HepG2 (cell line): ENCODE data around the gene VPREB3.

Source experiments
- CEBPB ChIP-seq: IDR thresholded peaks from 2 replicates; pipeline ENCODE4 v1.6.1; 2011; ENCODE audit warnings: low read depth, low read length, improper control_type of control experiment, borderline replicate concordance
- CTCF ChIP-seq: sonication (generic); formaldehyde crosslinking; IDR thresholded peaks from 2 replicates; pipeline ENCODE4 v1.5.0; 2020; ENCODE audit warnings: mild to moderate bottlenecking, missing genetic modification reagents, moderate library complexity
- FOXJ3 ChIP-seq: sonication (generic); formaldehyde crosslinking; IDR thresholded peaks from 2 replicates; pipeline ENCODE4 v1.4.0; 2020; ENCODE audit warnings: missing genetic modification reagents, mild to moderate bottlenecking, borderline replicate concordance
- NFYB ChIP-seq: sonication (generic); formaldehyde crosslinking; IDR thresholded peaks from 2 replicates; pipeline ENCODE4 v1.4.0; 2020; ENCODE audit warnings: missing genetic modification reagents
- PHF20 ChIP-seq: sonication (generic); formaldehyde crosslinking; IDR thresholded peaks from 2 replicates; pipeline ENCODE4 v1.5.0; 2020; ENCODE audit warnings: mild to moderate bottlenecking, missing genetic modification reagents
- POLR2AphosphoS5 ChIP-seq: IDR thresholded peaks from 2 replicates; pipeline ENCODE4 v1.6.1; 2012; ENCODE audit warnings: low read depth, low read length
- RELA ChIP-seq: sonication (generic); formaldehyde crosslinking; IDR thresholded peaks from 2 replicates; pipeline ENCODE4 v1.4.0; 2020; ENCODE audit warnings: missing genetic modification reagents
- YY1 ChIP-seq: IDR thresholded peaks from 2 replicates; pipeline ENCODE4 v1.6.1; 2011; ENCODE audit warnings: low read length, low read depth, moderate library complexity, mild to moderate bottlenecking; ENCODE audit not compliant: insufficient read depth, insufficient replicate concordance
- ZBTB1 ChIP-seq: sonication (generic); formaldehyde crosslinking; IDR thresholded peaks from 2 replicates; pipeline ENCODE4 v1.4.0; 2020; ENCODE audit warnings: missing genetic modification reagents, borderline replicate concordance
- ZFP36 ChIP-seq: fragments of 150-350 bp; IDR thresholded peaks from 2 replicates; pipeline ENCODE4 v1.6.1; 2018; ENCODE audit warnings: borderline replicate concordance, low read length, low read depth; ENCODE audit not compliant: partially characterized antibody
- ZNF10 ChIP-seq: sonication (generic); formaldehyde crosslinking; IDR thresholded peaks from 2 replicates; pipeline ENCODE4 v1.4.0; 2020; ENCODE audit warnings: mild to moderate bottlenecking, low read depth, missing genetic modification reagents, borderline replicate concordance
- ZNF674 ChIP-seq: sonication (generic); formaldehyde crosslinking; IDR thresholded peaks from 2 replicates; pipeline ENCODE4 v1.5.0; 2020; ENCODE audit warnings: low read depth, mild to moderate bottlenecking, missing genetic modification reagents
- ZNF737 ChIP-seq: sonication (generic); formaldehyde crosslinking; IDR thresholded peaks from 2 replicates; pipeline ENCODE4 v1.5.0; 2020; ENCODE audit warnings: missing genetic modification reagents, mild to moderate bottlenecking, borderline replicate concordance

- TF ChIP-seq PHF20 (CRISPR knock-in tag) (no peak), YY1 (no peak), ZNF737 (CRISPR knock-in tag) (no peak), CEBPB (no peak), ZBTB1 (CRISPR knock-in tag) (no peak), ZFP36 (no peak), CTCF (CRISPR knock-in tag) (no peak; the same call in 1 of the 2 replicates), NFYB (CRISPR knock-in tag) (no peak), ZNF674 (CRISPR knock-in tag) (no peak), FOXJ3 (CRISPR knock-in tag) (no peak), ZNF10 (CRISPR knock-in tag) (no peak), POLR2AphosphoS5 (no peak), RELA (CRISPR knock-in tag) (no peak)
Observed at GRCh38 chr22:23787600-23787896, 33.3 kb upstream of the VPREB3 start.
